CD4-positive, alpha-beta T cell (primary cell): ENCODE data around the gene CFDP1. TPM values are rescaled to one million over a fixed set of nuclear protein-coding genes. Genes with fewer than 3 reads are reported as not detected.

ENCODE experiments used
- ATAC-seq: fragments of 200-7000 bp; cut with Tn5 transposase; one replicate; pipeline ENCODE4 v1.10.0; 2022; ENCODE audit warnings: mild to moderate bottlenecking; ENCODE audit not compliant: poor library complexity
- CTCF ChIA-PET: fragments of 350-600 bp; sonication (Branson Sonifier 250); formaldehyde crosslinking; loops from one replicate; lab custom pipeline; 2021; ENCODE audit warnings: antibody characterized with exemption, inconsistent platforms; lab: Charles Lee
- POLR2A ChIA-PET: fragments of 350-600 bp; sonication (Branson Sonifier 250); formaldehyde crosslinking; loops from one replicate; lab custom pipeline; 2021; ENCODE audit warnings: antibody characterized with exemption, inconsistent platforms; lab: Charles Lee
- DNase-seq, 14 experiments: peaks; one replicate each; pipeline ENCODE4 v3.0.0-alpha.2; 2013 to 2020; ENCODE audit warnings: mixed read lengths in 2 of 14
- H3K27ac ChIP-seq, 2 donors: one replicate each; pipeline versions ENCODE4 v1.5.1 to v1.7.0; 2013; ENCODE audit warnings: low read length in 2 of 2, low read depth in 1 of 2, mild to moderate bottlenecking in 1 of 2
- H3K27me3 ChIP-seq, 2 experiments: 1 replicate in 1 of 2; 2 replicates in 1 of 2; pipeline versions ENCODE4 v1.6.1 to v1.7.0; 2013; ENCODE audit warnings: low read length in 2 of 2, control low read depth in 1 of 2, mild to moderate bottlenecking in 1 of 2, moderate library complexity in 1 of 2; ENCODE audit not compliant: insufficient read depth in 2 of 2, control insufficient read depth in 1 of 2
- H3K36me3 ChIP-seq: one replicate; pipeline ENCODE4 v1.6.1; 2013; ENCODE audit warnings: low read length, control low read depth; ENCODE audit not compliant: insufficient read depth
- H3K4me1 ChIP-seq: one replicate; pipeline ENCODE4 v1.6.1; 2013; ENCODE audit warnings: low read length, control low read depth; ENCODE audit not compliant: insufficient read depth
- H3K4me3 ChIP-seq: one replicate; pipeline ENCODE4 v1.5.1; 2013; ENCODE audit warnings: mild to moderate bottlenecking, low read length, moderate library complexity
- H3K9me3 ChIP-seq, 2 experiments: 1 replicate in 1 of 2; 2 replicates in 1 of 2; pipeline versions ENCODE4 v1.6.1 to v1.7.0; 2013; ENCODE audit warnings: low read length in 2 of 2, mild to moderate bottlenecking in 2 of 2, control low read depth in 1 of 2, moderate library complexity in 1 of 2; ENCODE audit not compliant: control insufficient read depth in 1 of 2, insufficient read depth in 1 of 2
- H3K27ac Mint-ChIP-seq: one replicate; pipeline ENCODE4 v1.8.0; 2020; ENCODE audit warnings: mixed read lengths
- H3K27me3 Mint-ChIP-seq: one replicate; pipeline ENCODE4 v1.8.0; 2021; ENCODE audit warnings: mixed read lengths
- H3K36me3 Mint-ChIP-seq: one replicate; pipeline ENCODE4 v1.8.0; 2021; ENCODE audit warnings: low read depth, mixed read lengths
- H3K4me1 Mint-ChIP-seq: one replicate; pipeline ENCODE4 v1.8.0; 2021; ENCODE audit warnings: low read depth, mixed read lengths
- H3K4me3 Mint-ChIP-seq: one replicate; pipeline ENCODE4 v1.8.0; 2020; ENCODE audit warnings: mild to moderate bottlenecking, mixed read lengths
- H3K9me3 Mint-ChIP-seq: one replicate; pipeline ENCODE4 v1.8.0; 2020; ENCODE audit warnings: mixed read lengths
- intact Hi-C, 2 experiments: fragments of 100-400 bp; cut with DNase I in 1 of 2; cut with micrococcal nuclease in 1 of 2; formaldehyde crosslinking; loops; one replicate each; pipeline versions ENCODE4 v1.15.1 to v1.9.0; 2023 to 2025; cut with DNase I, micrococcal nuclease
- total RNA-seq, 174 experiments: library from RNA in 2 of 174; stranded (reverse) in 2 of 174; gene quantifications; one replicate each; pipeline ENCODE4 v1.2.3 and lab custom pipeline; 2021 to 2026
- TF ChIP-seq, protein P1 (sequence below): fragments of 200-600 bp; IDR thresholded peaks from one replicate; pipeline ENCODE4 v1.8.0; 2022; ENCODE audit warnings: antibody characterized with exemption, mild to moderate bottlenecking

The CFDP1 gene
- total RNA-seq, 2 experiments from 2014 or later = 23.0 to 25.5 TPM

DNA sequence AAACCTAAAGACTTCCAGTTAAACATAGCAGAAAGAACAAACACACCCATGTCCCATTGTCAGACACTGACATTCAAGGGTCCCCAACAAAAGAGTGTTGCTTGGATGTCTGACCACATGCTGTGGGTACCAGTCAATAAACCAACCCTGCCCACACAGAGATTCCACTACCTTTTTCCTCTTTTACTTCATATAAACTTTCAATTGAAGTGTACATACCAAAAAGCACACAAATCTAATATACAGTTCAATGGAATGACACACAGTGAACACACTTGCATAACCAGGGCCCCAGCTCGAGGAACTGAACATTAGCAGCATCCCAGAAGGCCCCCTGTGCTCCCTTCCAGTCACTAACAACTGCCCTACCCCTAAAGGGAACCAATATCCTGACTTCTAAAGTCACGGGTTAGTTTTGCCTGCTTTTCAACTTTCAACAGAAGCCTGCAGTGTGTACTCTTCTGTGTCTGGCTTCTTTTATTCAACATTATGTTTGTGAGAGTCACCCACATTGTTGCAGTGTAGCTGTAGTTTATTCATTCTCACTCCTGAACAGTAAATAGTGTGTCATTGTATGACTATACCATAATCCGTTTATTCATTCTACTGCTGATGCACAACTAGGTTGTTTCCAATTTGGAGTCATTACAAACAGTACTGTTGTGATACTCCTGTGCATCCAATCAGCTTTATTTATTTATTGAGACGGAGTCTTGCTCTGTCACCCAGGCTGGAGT lies 18.0 kb downstream of the CFDP1 start:
- ChIA-PET CTCF (no interaction called here), POLR2A (no interaction called here)
- no peak overlapping the region for H3K4me3 Mint-ChIP-seq
- H3K27ac Mint-ChIP-seq = no peak overlapping the region
- H3K4me3 ChIP-seq = no peak overlapping the region
- DNase-seq (no peak), ATAC-seq (no peak)
- peaks cover 26% of the 10 kb centered on the region for H3K4me1 Mint-ChIP-seq
- intact Hi-C loops = no loop called here
- TF ChIP-seq, protein P1, sequence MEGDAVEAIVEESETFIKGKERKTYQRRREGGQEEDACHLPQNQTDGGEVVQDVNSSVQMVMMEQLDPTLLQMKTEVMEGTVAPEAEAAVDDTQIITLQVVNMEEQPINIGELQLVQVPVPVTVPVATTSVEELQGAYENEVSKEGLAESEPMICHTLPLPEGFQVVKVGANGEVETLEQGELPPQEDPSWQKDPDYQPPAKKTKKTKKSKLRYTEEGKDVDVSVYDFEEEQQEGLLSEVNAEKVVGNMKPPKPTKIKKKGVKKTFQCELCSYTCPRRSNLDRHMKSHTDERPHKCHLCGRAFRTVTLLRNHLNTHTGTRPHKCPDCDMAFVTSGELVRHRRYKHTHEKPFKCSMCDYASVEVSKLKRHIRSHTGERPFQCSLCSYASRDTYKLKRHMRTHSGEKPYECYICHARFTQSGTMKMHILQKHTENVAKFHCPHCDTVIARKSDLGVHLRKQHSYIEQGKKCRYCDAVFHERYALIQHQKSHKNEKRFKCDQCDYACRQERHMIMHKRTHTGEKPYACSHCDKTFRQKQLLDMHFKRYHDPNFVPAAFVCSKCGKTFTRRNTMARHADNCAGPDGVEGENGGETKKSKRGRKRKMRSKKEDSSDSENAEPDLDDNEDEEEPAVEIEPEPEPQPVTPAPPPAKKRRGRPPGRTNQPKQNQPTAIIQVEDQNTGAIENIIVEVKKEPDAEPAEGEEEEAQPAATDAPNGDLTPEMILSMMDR = no peak
- H3K27me3 ChIP-seq = no peaks in the 10 kb centered on the region
- no peak overlapping the region for H3K27ac ChIP-seq
- no peaks in the 10 kb centered on the region for H3K27me3 Mint-ChIP-seq
- H3K4me1 ChIP-seq = peaks cover 2% of the 10 kb centered on the region
- H3K9me3 Mint-ChIP-seq = no peaks in the 10 kb centered on the region
- peaks cover 26% of the 10 kb centered on the region for H3K36me3 ChIP-seq
- peaks cover 29% of the 10 kb centered on the region for H3K36me3 Mint-ChIP-seq
- H3K9me3 ChIP-seq = no peaks in the 10 kb centered on the region

DNA sequence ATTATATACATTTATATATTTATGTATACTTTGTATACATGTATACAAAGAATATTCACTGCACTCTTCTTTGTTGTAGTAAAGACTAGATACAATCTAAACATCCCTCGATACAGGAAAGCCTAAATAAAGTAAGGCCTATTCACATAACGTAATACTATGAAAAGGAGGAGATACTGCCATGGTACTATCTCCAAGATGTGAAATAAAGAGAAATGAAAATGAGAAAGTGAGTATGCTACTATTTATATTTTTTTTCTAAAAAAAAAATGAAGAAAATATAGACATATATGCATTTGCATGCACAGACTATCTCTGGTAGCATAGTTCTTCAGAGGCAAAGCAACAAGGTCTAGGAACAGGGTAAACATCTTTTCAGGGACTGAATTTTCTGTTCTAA lies 19.4 kb downstream of the CFDP1 start:
- intact Hi-C loops = no loop called here
- H3K36me3 ChIP-seq = peaks cover 39% of the 10 kb centered on the region
- TF ChIP-seq, protein P1 = no peak
- no peak overlapping the region for H3K4me3 ChIP-seq
- no peak for ATAC-seq
- H3K4me1 ChIP-seq = peaks cover 2% of the 10 kb centered on the region
- Mint-ChIP-seq H3K4me3 (no peak overlapping the region), H3K36me3 (peaks cover 42% of the 10 kb centered on the region), H3K27ac (no peak overlapping the region), H3K27me3 (no peaks in the 10 kb centered on the region), H3K4me1 (peaks cover 23% of the 10 kb centered on the region), H3K9me3 (no peaks in the 10 kb centered on the region)
- ChIA-PET CTCF (no interaction called here), POLR2A (no interaction called here)
- no peaks in the 10 kb centered on the region for H3K9me3 ChIP-seq
- no peak for DNase-seq
- H3K27me3 ChIP-seq = no peaks in the 10 kb centered on the region
- no peak overlapping the region for H3K27ac ChIP-seq

DNA sequence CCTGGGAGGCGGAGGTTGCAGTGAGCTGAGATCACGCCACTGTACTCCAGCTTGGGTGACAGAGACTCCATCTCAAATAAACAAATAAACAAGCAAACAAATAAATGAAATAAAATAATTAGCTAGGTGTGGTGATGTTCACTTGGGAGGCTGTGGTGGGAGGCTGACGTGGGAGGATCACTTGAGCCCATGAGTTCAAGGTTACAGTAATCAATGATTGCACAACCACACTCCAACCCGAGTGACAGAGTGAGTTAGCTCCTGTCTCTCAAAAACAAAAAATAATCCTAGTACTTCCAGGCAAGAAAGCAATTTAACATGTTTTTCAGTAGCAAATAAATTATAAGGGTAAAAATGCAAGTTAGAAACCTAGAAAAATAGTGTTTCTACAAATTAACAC lies 26.4 kb downstream of the CFDP1 start:
- H3K9me3 Mint-ChIP-seq = no peaks in the 10 kb centered on the region
- H3K36me3 Mint-ChIP-seq = peaks cover 52% of the 10 kb centered on the region
- H3K9me3 ChIP-seq = no peaks in the 10 kb centered on the region
- H3K27me3 ChIP-seq = no peaks in the 10 kb centered on the region
- H3K4me3 ChIP-seq = no peak overlapping the region
- ChIA-PET CTCF (no interaction called here), POLR2A (no interaction called here)
- TF ChIP-seq, protein P1 = no peak
- H3K27ac ChIP-seq = no peak overlapping the region
- ATAC-seq (no peak), DNase-seq (no peak)
- no peak overlapping the region for H3K4me3 Mint-ChIP-seq
- no peaks in the 10 kb centered on the region for H3K4me1 ChIP-seq
- H3K27me3 Mint-ChIP-seq = no peaks in the 10 kb centered on the region
- H3K27ac Mint-ChIP-seq = no peak overlapping the region
- peaks cover 47% of the 10 kb centered on the region for H3K36me3 ChIP-seq
- H3K4me1 Mint-ChIP-seq = peaks cover 4% of the 10 kb centered on the region
- intact Hi-C loops = no loop called here
